ENCODE measurements around the gene KIAA2012.

DNA sequence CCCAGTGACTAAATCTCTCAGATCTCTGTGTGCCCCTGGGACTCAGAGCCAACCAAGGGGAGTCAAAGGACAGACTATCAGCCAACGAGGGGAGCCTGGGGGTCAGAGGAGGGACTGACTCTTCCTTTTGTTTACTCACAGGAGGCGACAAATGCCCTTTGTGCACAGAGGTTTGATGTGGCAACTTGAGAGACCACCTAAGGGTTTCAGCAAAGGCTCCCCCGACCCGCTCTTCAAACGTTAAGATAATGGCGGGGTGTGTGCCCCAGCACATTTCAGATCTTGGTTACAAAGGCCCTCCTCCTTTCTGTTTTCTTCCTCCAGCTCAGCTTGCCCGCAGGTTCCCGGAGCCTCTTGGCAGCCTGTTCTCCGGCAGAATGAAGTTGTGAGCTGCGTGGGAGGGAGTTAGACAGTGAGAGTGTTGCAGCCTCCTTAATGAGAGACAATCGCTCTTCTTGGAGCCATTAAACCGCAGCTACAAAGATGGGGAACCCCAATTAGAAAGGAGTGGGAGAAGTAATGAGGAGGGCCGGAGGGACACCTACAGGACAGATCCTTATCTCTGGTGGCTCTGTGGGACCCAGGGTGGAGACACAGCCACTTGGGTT lies 76.2 kb downstream of the KIAA2012 start:
- no peak for TF ChIP-seq SUZ12 (IDR thresholded peaks at IDR 0.05; ENCODE audit: extremely low read depth, insufficient read depth, insufficient read length)
- no peak for TF ChIP-seq ZNF274 (IDR thresholded peaks at IDR 0.05; ENCODE audit: low read depth, low read length)

All from NT2/D1 (cell line).